ENCODE data around the gene GRM5. TPM values are rescaled to one million over a fixed set of nuclear protein-coding genes. Genes with fewer than 3 reads are reported as not detected.

The GRM5 gene
- total RNA-seq, 8 experiments from 2014 or later = 0.05 to 12.6 (median 4.0) TPM; not detected in 2

DNA sequence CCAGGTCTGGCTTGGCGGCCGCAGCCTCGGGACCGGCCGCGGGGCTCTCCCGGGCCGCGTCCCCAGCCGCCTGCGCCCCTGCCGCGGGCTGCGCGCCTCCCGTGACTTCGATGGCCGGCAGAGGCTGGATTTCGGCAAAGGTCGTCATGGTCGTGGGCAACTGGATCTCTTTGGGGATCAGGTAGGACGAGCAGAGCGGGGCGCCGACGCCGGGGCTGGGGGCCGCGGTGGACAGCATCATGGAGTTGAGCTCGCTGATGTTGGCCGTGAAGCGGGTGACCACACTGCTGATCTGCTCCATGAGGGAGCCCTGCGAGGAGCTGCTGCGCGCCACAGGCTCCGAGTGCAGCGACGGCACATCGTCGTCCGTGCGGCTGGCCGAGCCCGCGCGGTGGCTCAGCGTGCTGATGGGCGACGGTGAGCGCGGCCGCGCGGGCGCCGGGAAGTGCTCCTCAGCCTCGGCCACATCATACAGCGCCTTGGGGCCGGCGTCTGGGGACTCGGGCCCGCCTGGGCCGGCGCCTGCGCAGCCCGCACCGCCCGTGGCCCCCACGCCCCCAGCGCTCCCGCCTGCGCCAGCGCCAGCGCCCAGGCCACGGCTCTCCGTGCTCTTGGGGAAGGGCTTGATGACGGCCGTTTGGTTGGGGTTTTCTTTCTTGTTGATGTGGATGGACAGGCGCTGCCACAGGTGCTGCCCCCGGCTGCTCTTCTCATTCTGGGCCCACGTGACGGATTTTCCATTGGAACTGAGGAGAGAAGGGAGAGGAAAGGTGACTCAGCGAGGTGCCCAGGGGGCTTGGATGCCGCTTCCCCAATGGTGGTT lies 556.8 kb downstream of the GRM5 start:
- ATAC-seq (replicated peaks in 6 of 8) = peak in 7 of 8 experiments; percentile 34 to 87 (median 73)
- in situ Hi-C loops (cut with MboI; ENCODE audit: low pct_unique_long_range_greater_than_20kb in 2 of 9, low sequenced_read_pairs in 9 of 9, unreplicated experiment in 9 of 9) = no loop called here
- Histone ChIP-seq H3K4me3 (peak overlapping the region in 4 of 5 donors; percentile 1 to 31 (median 16)), H3K27ac (no peak overlapping the region), H3K4me1 (replicated peaks in 1 of 2) (no peaks in the 10 kb centered on the region)
- 0 to 83% (median 50%) methylated on average over 1 to 21 of the region's 84 CpGs; no CpG with 5 or more reads in 4 of the 10 experiments for WGBS, 10 experiments

DNA sequence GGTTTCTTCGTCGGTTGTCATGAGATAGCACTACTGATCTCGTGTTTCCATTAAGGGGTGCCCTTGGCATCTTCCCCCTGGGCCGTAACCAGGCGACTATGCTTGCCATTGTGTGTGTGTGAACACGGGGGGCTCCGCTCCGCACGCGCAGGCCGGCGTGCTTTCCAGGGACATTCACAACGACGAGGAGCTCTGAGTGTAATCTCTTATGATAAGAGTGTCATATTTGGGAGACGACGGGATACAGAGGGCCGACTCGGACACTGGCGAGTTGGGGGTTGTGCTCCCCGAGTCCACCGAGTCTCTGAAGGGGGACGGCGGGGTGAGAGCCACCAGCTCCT lies 557.4 kb downstream of the GRM5 start:
- H3K4me1 ChIP-seq (replicated peaks in 1 of 2) = no peaks in the 10 kb centered on the region
- peak in 1 of 8 experiments; percentile 12 for ATAC-seq (replicated peaks in 6 of 8)
- 31 to 67% (median 45%) methylated on average over 1 to 14 of the region's 23 CpGs; no CpG with 5 or more reads in 2 of the 10 experiments for WGBS, 10 experiments
- H3K4me3 ChIP-seq = peak overlapping the region in 2 of 5 donors; percentile 19 to 31
- no peak overlapping the region for H3K27ac ChIP-seq
- in situ Hi-C loops (cut with MboI; ENCODE audit: low pct_unique_long_range_greater_than_20kb in 2 of 9, low sequenced_read_pairs in 9 of 9, unreplicated experiment in 9 of 9) = no loop called here

DNA sequence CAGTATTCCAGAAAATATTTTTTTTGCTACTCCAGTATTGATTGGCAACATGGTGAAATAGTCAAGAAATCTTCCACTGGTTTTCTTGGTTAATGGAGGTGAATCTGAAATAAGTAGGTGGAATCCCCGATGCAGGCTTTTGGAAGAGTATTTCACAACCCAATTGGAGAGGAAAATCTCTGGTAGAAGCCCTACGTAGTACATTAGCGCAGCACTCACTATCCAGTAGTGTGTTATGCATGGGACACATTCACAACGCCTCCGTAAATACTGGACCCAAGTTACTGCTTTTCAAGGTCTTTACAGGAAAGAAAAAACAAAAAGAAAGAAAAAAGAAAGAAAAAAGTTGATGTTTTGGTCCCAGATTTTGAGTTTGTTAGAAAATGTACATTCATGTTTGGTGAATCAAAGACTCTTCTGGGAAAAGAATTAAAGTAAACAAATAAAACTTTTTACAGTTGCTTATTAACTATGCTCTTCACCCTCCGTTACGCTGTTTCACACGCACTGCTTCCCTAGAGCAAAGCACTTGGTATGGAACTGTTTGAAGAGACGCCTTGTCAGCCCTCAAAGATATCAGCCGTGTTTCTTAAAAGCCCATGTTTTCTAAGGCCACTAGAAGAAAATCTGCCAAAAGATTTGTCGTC lies 557.9 kb downstream of the GRM5 start:
- no peak overlapping the region for H3K4me3 ChIP-seq
- ATAC-seq (replicated peaks in 6 of 8) = no peak
- H3K4me1 ChIP-seq (replicated peaks in 1 of 2) = no peaks in the 10 kb centered on the region
- WGBS, 10 experiments = 74 to 95% (median 90%) methylated on average over 5 to 11 of the region's 11 CpGs
- in situ Hi-C loops (cut with MboI; ENCODE audit: low pct_unique_long_range_greater_than_20kb in 2 of 9, low sequenced_read_pairs in 9 of 9, unreplicated experiment in 9 of 9) = no loop called here
- H3K27ac ChIP-seq = no peak overlapping the region

DNA sequence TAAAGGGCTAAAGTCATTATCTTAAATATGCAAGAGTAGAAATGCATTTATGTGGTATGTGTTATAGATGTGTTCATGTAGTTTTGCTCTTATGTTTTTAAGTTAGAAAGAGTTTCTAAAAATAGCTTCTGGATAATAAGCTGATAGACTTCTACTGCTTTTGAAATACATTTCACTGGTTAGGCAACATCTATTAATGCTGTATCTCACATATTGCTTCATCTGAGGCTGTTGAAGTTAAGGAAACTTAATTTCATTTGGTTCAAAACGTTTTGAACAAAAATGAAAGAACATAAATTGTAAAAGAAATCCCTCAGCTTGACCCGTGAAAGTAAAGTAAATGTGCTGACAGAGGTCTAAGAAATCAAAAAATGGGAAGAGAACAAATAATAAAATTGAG lies 564.2 kb downstream of the GRM5 start:
- in situ Hi-C loops (cut with MboI; ENCODE audit: low pct_unique_long_range_greater_than_20kb in 2 of 9, low sequenced_read_pairs in 9 of 9, unreplicated experiment in 9 of 9) = no loop called here
- WGBS, 10 experiments = 18 to 64% (median 41%) methylated on average over 2 of the region's 2 CpGs
- ATAC-seq (replicated peaks in 6 of 8) = no peak
- H3K4me3 ChIP-seq = no peak overlapping the region
- H3K27ac ChIP-seq = no peak overlapping the region
- no peaks in the 10 kb centered on the region for H3K4me1 ChIP-seq (replicated peaks in 1 of 2)

DNA sequence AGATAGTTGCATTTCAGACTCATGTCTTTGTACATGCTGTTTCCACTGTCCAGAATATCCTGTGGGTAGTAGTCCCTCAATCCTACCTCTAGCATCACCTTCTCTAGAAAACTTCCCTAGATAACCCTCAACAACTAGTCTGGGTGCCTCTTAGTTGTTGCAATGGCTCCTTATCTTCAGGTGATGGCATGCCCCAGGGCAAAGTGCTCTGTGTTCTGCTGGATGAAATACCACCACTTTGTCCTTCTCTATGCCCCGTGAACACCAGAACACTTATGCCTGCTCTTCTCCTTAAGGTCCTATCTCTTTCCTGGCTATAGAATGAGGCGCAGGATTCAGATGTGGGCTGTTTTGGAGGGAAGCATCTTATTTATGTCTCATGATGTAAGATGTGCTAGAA lies 569.9 kb downstream of the GRM5 start:
- Histone ChIP-seq H3K4me1 (replicated peaks in 1 of 2) (no peaks in the 10 kb centered on the region), H3K27ac (no peak overlapping the region), H3K4me3 (no peak overlapping the region)
- WGBS, 10 experiments = 80 to 100% (median 94%) methylated on average over 1 of the region's 2 CpGs; no CpG with 5 or more reads in 6 of the 10 experiments
- in situ Hi-C loops (cut with MboI; ENCODE audit: low pct_unique_long_range_greater_than_20kb in 2 of 9, low sequenced_read_pairs in 9 of 9, unreplicated experiment in 9 of 9) = no loop called here
- ATAC-seq (replicated peaks in 6 of 8) = no peak

DNA sequence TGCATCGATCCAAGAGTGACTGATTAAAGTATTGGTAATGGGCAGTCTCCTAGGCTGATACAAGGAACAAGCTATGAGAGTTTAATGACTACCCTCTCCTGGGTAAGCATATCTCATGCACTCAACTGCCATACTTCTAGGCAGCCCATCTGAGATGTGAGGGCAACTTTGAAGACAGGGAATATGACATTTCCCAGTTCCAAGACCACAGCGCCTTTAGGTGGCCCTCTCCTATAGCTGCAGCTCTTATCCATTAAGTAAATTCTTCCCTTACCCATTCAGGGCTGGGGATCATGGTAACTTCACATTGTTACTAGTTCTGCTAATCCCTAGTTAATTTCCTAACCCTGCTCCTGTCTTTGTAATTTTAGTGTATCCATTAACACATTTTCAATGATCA lies 570.9 kb downstream of the GRM5 start:
- in situ Hi-C loops (cut with MboI; ENCODE audit: low pct_unique_long_range_greater_than_20kb in 2 of 9, low sequenced_read_pairs in 9 of 9, unreplicated experiment in 9 of 9) = no loop called here
- Histone ChIP-seq H3K27ac (no peak overlapping the region), H3K4me1 (replicated peaks in 1 of 2) (no peaks in the 10 kb centered on the region), H3K4me3 (no peak overlapping the region)
- 63 to 93% (median 82%) methylated on average over 1 to 2 of the region's 2 CpGs; no CpG with 5 or more reads in 4 of the 10 experiments for WGBS, 10 experiments
- no peak for ATAC-seq (replicated peaks in 6 of 8)

DNA sequence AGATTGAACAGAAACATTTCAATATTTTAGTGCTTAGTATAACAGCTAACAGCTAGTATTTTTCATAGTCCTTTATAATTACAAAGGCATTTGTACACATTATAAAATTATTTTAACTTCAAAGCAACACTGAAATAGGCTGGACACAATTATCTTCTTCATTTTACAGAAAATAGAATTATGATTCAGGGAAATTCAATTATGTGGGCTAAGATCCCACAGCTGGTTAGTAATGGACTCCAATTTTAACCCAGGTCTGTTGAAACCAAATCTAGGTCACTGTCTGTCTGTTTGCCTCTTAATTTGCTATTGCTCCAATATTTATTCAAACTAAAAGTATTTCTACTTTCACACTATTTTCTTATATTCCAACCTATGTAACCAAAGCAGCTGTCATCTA lies 574.1 kb downstream of the GRM5 start:
- Histone ChIP-seq H3K4me3 (no peak overlapping the region), H3K27ac (no peak overlapping the region), H3K4me1 (replicated peaks in 1 of 2) (no peaks in the 10 kb centered on the region)
- in situ Hi-C loops (cut with MboI; ENCODE audit: low pct_unique_long_range_greater_than_20kb in 2 of 9, low sequenced_read_pairs in 9 of 9, unreplicated experiment in 9 of 9) = no loop called here
- ATAC-seq (replicated peaks in 6 of 8) = no peak

DNA sequence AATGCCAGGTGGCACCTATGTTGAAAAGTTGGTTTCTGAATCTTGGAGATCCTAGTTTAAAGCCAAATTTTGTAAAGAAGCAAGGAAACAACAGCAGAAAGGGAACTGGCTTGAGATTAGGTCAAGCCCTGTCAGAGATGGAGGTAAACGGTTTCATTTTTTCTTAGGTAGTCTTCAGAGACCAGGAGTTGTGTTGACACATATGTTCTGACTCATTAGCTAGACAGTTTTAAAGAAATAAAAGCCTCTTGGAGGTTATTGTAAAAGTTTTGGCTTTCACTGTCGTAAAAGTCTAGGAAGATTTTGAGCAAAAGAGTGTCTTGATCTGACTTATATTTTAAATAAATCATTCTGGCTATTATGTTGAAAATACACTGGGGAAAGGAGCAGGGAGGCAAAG lies 576.8 kb downstream of the GRM5 start:
- in situ Hi-C loops (cut with MboI; ENCODE audit: low pct_unique_long_range_greater_than_20kb in 2 of 9, low sequenced_read_pairs in 9 of 9, unreplicated experiment in 9 of 9) = no loop called here
- Histone ChIP-seq H3K4me3 (no peak overlapping the region), H3K4me1 (replicated peaks in 1 of 2) (no peaks in the 10 kb centered on the region), H3K27ac (no peak overlapping the region)
- WGBS, 10 experiments = 40 to 100% (median 82%) methylated on average over 1 to 2 of the region's 2 CpGs; no CpG with 5 or more reads in 1 of the 10 experiments
- ATAC-seq (replicated peaks in 6 of 8) = no peak

DNA sequence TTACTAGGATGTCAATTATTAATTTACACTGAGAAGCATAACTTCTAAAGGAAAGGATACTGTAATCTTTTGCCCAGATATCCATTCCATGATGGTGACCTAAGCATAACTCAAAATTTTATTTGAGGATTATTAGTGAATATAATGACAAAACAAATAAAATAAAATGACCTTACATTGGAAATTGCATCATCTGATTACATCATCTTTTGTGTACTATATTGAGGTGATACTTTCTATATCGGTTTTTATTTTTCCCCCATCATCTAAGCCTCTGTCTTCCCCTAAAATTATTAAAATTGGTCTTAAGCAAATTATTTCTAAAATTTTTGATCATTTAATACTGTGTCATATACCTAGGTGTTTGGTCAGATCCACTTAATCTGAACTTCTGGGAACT lies 578.1 kb downstream of the GRM5 start:
- Histone ChIP-seq H3K27ac (no peak overlapping the region), H3K4me1 (replicated peaks in 1 of 2) (no peaks in the 10 kb centered on the region), H3K4me3 (no peak overlapping the region)
- WGBS, 10 experiments = 60 to 92% (median 84%) methylated on average over 1 of the region's 1 CpG; no CpG with 5 or more reads in 2 of the 10 experiments
- in situ Hi-C loops (cut with MboI; ENCODE audit: low pct_unique_long_range_greater_than_20kb in 2 of 9, low sequenced_read_pairs in 9 of 9, unreplicated experiment in 9 of 9) = no loop called here
- no peak for ATAC-seq (replicated peaks in 6 of 8)

DNA sequence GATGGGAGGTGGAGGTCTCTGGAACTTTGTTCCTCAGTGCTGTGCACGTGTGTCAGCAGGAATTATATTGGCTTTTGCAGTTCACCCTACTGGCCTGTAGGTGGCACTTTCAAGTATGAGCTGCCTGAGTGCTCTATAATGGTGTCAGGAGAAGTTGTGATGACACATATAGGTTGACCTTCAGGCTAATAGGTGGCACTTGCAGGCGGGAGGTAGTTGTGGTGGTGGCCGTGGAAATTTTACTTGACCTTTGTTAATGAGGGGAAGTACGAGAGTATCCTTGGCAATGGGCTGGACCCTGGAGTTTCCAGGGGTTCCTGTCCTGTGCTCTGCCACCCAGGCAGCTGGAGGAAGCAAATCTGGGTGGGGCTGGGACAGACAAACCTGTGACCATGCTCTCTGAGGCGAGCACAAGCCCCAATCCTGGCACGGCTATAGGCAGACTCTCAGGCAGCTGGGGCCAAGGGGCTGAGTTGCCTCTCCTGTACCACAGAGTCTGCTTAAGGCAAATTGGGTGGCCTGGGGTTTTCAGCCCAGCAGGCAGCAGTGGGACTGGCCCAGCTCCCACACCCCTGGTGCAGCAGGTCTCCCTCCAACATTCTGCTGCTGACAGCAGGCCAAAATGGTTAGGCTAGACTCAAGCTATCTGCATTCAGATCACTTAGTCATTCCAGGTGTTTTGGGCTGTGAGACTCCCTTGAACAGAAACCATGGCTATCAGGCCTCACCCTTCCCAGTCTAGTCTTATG lies 580.7 kb downstream of the GRM5 start:
- Histone ChIP-seq H3K4me3 (no peak overlapping the region), H3K27ac (no peak overlapping the region), H3K4me1 (replicated peaks in 1 of 2) (no peaks in the 10 kb centered on the region)
- WGBS, 10 experiments = 40 to 100% (median 73%) methylated on average over 1 to 4 of the region's 6 CpGs; no CpG with 5 or more reads in 2 of the 10 experiments
- peak in 3 of 8 experiments; percentile 68 to 92 (median 79) for ATAC-seq (replicated peaks in 6 of 8)
- in situ Hi-C loops (cut with MboI; ENCODE audit: low pct_unique_long_range_greater_than_20kb in 2 of 9, low sequenced_read_pairs in 9 of 9, unreplicated experiment in 9 of 9) = no loop called here

DNA sequence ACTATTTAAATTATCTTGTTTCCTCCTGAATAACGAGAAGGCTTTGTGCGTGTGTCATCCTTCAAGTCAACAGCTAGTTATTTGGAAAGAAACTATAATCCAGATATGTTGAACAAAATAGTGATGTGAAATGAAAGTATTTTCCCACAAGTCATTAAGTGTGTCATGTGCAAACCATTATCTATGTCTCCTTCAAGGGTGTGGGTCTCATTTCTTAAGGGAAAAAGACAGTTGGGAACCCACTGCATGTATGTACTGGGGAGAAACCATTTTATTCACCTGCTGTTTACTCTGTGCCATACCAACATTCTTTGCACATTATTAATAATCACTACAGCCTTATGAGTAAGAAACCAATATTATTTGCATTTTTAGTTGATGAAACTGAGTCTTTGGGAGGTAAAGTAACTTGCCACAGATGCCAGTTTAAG lies 582.9 kb downstream of the GRM5 start:
- no peaks in the 10 kb centered on the region for H3K4me1 ChIP-seq (replicated peaks in 1 of 2)
- 14 to 100% (median 92%) methylated on average over 2 of the region's 2 CpGs; no CpG with 5 or more reads in 2 of the 10 experiments for WGBS, 10 experiments
- no peak overlapping the region for H3K4me3 ChIP-seq
- ATAC-seq (replicated peaks in 6 of 8) = no peak
- in situ Hi-C loops (cut with MboI; ENCODE audit: low pct_unique_long_range_greater_than_20kb in 2 of 9, low sequenced_read_pairs in 9 of 9, unreplicated experiment in 9 of 9) = no loop called here
- H3K27ac ChIP-seq = no peak overlapping the region

DNA sequence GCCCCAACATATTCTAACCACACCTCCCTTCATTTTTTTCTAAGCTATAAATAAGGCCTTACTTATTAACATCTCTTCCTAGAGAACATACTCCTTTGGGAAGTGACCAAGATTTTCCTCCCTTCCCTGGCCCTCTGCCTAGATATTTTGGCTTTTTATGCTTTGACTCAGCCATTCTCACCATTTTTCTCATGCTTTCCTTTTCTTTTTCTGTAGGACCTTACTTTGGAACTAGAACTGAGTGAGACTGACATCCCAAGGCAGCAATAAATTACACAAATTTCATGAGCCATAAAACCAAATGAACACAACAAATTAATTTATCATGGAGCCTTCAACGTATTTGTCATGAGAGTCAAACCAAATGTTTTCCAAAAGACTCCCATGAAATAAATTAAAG lies 585.6 kb downstream of the GRM5 start:
- H3K4me3 ChIP-seq = no peak overlapping the region
- WGBS, 10 experiments = 0 to 80% (median 50%) methylated on average over 1 of the region's 1 CpG; no CpG with 5 or more reads in 1 of the 10 experiments
- in situ Hi-C loops (cut with MboI; ENCODE audit: low pct_unique_long_range_greater_than_20kb in 2 of 9, low sequenced_read_pairs in 9 of 9, unreplicated experiment in 9 of 9) = no loop called here
- H3K4me1 ChIP-seq (replicated peaks in 1 of 2) = no peaks in the 10 kb centered on the region
- no peak overlapping the region for H3K27ac ChIP-seq
- ATAC-seq (replicated peaks in 6 of 8) = peak in 2 of 8 experiments; percentile 63 to 78
